ENCODE measurements around the gene BIRC5. TPM values are rescaled to one million over a fixed set of nuclear protein-coding genes. Genes with fewer than 3 reads are reported as not detected.

The BIRC5 gene
- total RNA-seq = 1 to 10 TPM in 4 of 6 experiments, under 1 TPM in 2; 0.57 to 2.0 (median 1.4) TPM
- long read RNA-seq = 0 reads

DNA sequence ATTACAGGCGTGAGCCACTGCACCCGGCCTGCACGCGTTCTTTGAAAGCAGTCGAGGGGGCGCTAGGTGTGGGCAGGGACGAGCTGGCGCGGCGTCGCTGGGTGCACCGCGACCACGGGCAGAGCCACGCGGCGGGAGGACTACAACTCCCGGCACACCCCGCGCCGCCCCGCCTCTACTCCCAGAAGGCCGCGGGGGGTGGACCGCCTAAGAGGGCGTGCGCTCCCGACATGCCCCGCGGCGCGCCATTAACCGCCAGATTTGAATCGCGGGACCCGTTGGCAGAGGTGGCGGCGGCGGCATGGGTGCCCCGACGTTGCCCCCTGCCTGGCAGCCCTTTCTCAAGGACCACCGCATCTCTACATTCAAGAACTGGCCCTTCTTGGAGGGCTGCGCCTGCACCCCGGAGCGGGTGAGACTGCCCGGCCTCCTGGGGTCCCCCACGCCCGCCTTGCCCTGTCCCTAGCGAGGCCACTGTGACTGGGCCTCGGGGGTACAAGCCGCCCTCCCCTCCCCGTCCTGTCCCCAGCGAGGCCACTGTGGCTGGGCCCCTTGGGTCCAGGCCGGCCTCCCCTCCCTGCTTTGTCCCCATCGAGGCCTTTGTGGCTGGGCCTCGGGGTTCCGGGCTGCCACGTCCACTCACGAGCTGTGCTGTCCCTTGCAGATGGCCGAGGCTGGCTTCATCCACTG is at the start of gene BIRC5:
Gene BIRC5, plus strand, starts transcription at position 238 of the 690 bp plus-strand sequence. Its CDS starts 64 bp downstream, at position 302.
- peak within 1 kb of the TSS; percentile 29 to 50 (median 48) for H3K4me3 ChIP-seq
- DNase-seq (peak; percentile 89 to 91 (median 91)), ATAC-seq (peak; percentile 98 to 100 (median 99))
- no peak for TF ChIP-seq POLR2A (IDR thresholded peaks at IDR 0.05)
- TF ChIP-seq, protein P1, sequence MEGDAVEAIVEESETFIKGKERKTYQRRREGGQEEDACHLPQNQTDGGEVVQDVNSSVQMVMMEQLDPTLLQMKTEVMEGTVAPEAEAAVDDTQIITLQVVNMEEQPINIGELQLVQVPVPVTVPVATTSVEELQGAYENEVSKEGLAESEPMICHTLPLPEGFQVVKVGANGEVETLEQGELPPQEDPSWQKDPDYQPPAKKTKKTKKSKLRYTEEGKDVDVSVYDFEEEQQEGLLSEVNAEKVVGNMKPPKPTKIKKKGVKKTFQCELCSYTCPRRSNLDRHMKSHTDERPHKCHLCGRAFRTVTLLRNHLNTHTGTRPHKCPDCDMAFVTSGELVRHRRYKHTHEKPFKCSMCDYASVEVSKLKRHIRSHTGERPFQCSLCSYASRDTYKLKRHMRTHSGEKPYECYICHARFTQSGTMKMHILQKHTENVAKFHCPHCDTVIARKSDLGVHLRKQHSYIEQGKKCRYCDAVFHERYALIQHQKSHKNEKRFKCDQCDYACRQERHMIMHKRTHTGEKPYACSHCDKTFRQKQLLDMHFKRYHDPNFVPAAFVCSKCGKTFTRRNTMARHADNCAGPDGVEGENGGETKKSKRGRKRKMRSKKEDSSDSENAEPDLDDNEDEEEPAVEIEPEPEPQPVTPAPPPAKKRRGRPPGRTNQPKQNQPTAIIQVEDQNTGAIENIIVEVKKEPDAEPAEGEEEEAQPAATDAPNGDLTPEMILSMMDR (IDR thresholded peaks at IDR 0.05) = no peak
- H3K27me3 ChIP-seq = no peaks in the 10 kb centered on the region
- WGBS (ENCODE audit: insufficient coverage, low coverage, low lambda C conversion rate, missing lambda C conversion rate) = 0% methylated on average over 5 of the region's 60 CpGs
- H3K27ac ChIP-seq = no peak within 1 kb of the TSS
- no peaks in the 10 kb centered on the region for H3K9me3 ChIP-seq
- peaks cover 0 to 4% (median 0%) of the 10 kb centered on the region in 4 donors for H3K4me1 ChIP-seq
- H3K36me3 ChIP-seq = no peaks in the 10 kb centered on the region
- intact Hi-C loops (cut with DNase I) = no loop called here

DNA sequence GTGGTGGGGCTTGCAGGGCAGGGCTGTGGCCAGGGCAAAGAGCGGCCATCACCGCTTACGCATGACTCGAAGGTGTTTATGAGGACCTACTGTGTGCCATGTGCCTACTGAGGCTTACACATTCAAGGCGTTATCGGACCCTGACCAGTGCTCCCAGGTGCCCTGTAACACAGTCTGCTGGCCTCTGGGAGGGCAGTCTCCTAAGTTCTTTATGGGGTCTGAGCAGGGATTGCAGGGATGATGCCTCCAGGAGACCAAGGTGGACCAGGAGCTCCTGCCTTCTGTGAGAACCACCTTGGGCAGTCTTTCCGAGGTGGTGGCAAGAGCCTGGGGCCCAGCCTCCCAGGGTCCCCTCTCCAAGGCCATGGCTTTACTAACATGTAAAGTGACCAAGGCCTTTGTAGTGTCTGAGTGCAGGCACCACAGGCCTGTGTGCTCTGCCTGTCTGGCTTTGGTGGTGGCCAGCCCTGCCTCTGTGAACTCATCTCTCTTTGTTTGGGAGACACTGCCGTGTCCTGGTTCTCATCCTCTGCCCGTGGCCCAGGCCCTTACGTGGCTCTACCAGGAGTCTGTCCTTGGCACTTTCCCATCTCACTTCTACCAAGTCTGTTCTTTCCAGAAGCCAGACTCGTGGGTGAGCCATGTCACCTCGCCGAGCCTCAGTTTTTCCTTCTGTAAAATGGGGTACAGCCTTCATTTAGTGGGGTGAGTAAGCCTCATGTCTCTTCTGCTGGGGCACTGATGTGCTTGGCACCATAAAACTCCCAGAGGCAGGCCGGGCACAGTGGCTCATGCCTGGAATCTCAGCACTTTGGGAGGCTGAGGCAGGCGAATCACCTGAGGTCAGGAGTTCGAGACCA is 49.1 kb upstream of the BIRC5 start:
- Histone ChIP-seq H3K9me3 (no peaks in the 10 kb centered on the region), H3K27ac (no peak overlapping the region), H3K4me3 (no peak overlapping the region), H3K27me3 (no peaks in the 10 kb centered on the region), H3K4me1 (peaks cover 0 to 7% (median 0%) of the 10 kb centered on the region in 4 donors), H3K36me3 (no peaks in the 10 kb centered on the region)
- DNase-seq (no peak), ATAC-seq (no peak)
- 76% methylated on average over 6 of the region's 16 CpGs for whole genome bisulfite sequencing (ENCODE audit: insufficient coverage, low coverage, low lambda C conversion rate, missing lambda C conversion rate)
- TF ChIP-seq, protein P1 (IDR thresholded peaks at IDR 0.05) = no peak
- TF ChIP-seq POLR2A (IDR thresholded peaks at IDR 0.05) = no peak
- intact Hi-C loops (cut with DNase I) = loop anchor here in 1 of 2 donors (5.0 kb wide), 1 partner anchor 53 kb away; no protein-coding TSS in a partner anchor

DNA sequence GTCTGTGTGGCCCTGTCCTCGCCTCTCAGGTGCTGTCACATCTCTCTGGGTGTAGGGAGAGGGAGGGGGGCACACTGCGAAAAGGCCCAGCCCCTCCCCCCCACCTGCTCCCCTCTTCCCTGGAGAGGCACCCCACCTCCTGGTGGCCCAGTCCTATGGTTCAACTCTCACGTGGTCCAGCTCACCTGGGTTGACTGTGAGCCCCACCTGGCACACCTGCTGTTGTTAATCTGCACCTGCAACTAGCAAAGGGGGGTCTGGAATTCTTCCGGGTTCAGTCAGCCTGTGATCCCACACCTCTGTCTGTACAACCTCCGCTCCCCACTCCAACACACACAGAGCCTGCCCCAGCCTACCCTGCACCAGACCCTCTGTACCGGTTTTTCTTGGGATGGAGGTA is 47.6 kb upstream of the BIRC5 start:
- ATAC-seq (no peak), DNase-seq (no peak)
- H3K9me3 ChIP-seq = no peaks in the 10 kb centered on the region
- WGBS (ENCODE audit: insufficient coverage, low coverage, low lambda C conversion rate, missing lambda C conversion rate) = 62% methylated on average over 3 of the region's 6 CpGs
- H3K27ac ChIP-seq = no peak overlapping the region
- H3K4me1 ChIP-seq = peaks cover 0 to 7% (median 0%) of the 10 kb centered on the region in 4 donors
- peaks cover 0 to 1% (median 0%) of the 10 kb centered on the region in 4 donors for H3K36me3 ChIP-seq
- no peak overlapping the region for H3K4me3 ChIP-seq
- no peaks in the 10 kb centered on the region for H3K27me3 ChIP-seq
- intact Hi-C loops (cut with DNase I) = loop anchor here in 1 of 2 donors (5.0 kb wide), 1 partner anchor 54 kb away; no protein-coding TSS in a partner anchor
- no peak for TF ChIP-seq POLR2A (IDR thresholded peaks at IDR 0.05)
- TF ChIP-seq, protein P1 (IDR thresholded peaks at IDR 0.05) = no peak

DNA sequence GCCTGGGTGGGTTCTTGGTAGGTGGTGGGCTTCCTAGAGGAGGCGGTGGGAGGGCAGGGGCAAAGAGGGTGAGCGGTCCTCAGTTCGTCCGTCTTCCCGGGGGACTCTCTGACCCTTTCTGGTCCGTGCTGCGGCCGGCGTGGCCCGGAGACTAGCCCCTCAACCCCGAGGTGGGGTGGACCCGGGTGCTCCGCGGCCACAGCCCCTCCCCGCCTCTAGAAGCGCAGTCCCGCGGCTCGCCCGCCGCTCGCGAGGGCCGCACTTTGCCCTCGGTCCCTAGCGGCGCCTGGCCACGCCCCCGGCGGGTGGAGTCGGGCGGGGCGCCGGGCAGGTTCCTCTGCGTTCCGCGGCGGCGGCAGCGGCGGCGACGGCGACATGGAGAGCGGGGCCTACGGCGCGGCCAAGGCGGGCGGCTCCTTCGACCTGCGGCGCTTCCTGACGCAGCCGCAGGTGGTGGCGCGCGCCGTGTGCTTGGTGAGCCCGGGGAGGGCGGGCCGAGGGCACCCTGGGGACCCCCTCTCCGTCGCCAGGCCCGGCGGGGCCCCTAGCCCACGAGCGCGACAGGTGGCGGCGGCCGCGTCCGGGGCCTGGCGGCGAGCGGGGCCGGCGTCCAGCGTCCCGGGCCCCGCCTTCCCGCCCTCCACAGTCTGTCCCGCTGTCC is 45.7 kb upstream of the BIRC5 start, which contains the start of gene SYNGR2:
Gene SYNGR2, plus strand, starts transcription at position 340 of the 661 bp plus-strand sequence. Its CDS starts 36 bp downstream, at position 376.
- DNase-seq (peak; percentile 90 to 92 (median 91)), ATAC-seq (peak; percentile 78 to 94 (median 84))
- Histone ChIP-seq H3K27ac (peak within 1 kb of the TSS; percentile 57 to 67 (median 62)), H3K36me3 (peaks cover 0 to 9% (median 4%) of the 10 kb centered on the region in 4 donors), H3K4me3 (peak within 1 kb of the TSS; percentile 38 to 79 (median 66)), H3K9me3 (no peaks in the 10 kb centered on the region), H3K4me1 (peaks cover 0 to 7% (median 0%) of the 10 kb centered on the region in 4 donors), H3K27me3 (no peaks in the 10 kb centered on the region)
- TF ChIP-seq, protein P1 (IDR thresholded peaks at IDR 0.05) = peak in 2 of 4 donors; percentile 5 to 7
- peak; percentile 89 for TF ChIP-seq POLR2A (IDR thresholded peaks at IDR 0.05)
- WGBS (ENCODE audit: insufficient coverage, low coverage, low lambda C conversion rate, missing lambda C conversion rate) = no CpG with 5 or more reads among the region's 84 CpGs
- intact Hi-C loops (cut with DNase I) = loop anchor here in 1 of 2 donors (5.0 kb wide), 1 partner anchor 56 kb away; no protein-coding TSS in a partner anchor
